Left renal cortex interstitium (tissue), 4 donors: ENCODE data around the gene TMEM235. TPM values are rescaled to one million over a fixed set of nuclear protein-coding genes. Genes with fewer than 3 reads are reported as not detected.

Experiments used
- DNase-seq, 4 donors: peaks; one replicate each; pipeline ENCODE4 v3.0.0-alpha.2; 2013; ENCODE audit warnings: low read depth in 4 of 4, low spot score in 2 of 4, missing footprints in 1 of 4
- polyA plus RNA-seq, 4 donors: library from polyadenylated mRNA; unstranded; fragments of 120-200 nt; gene quantifications; one replicate each; pipeline ENCODE4 v1.2.1, GENCODE V29; 2013; ENCODE audit not compliant: insufficient read length in 4 of 4

Gene TMEM235
- not detected for polyA plus RNA-seq

DNA sequence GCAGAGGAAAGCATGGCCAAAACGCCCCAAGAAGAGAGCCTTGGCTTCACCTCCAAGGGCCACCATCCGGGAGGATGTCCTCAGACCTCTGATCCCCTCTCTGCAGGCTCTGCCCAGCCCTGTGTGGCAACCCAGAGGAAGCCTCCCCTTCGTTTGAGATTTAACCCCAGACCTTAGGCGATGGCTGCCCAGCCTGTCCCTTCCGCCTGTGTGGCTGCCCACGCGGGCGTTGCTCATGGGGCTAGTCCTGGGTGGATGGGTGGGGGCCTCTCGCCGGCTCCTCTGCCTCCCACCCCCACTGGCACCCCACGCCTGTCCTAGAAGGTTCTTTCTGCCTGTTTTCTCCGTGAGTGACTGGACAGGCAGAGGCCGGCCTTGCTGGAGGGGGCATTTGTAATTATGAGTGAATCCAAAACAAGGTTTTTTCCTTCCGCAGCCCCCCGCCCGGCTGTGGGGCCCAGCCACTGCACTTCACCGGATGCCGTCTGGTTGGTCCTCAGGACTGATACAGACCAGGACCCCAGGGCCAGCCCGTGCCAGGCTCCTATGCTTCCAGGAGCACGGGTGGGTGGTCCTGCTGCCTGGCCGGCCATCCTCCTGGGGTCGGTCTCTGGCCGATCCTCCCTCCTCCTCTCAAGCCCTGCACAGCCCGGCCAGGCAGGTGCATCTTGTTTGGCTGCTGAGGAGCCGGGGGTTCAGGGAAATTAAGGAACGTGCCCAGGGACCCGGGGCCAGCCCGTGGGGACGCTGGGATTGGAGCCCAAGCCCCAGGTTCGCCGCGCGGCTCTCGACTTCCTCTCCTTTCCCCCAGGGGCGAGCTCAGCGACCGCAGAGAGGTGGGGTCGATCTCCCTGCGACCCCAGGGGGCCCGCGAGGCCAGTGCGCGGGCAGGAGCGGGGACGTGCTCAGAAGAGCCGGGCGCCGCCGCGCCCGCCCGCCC lies at the start of gene TMEM235:
TMEM235 (plus strand) TSS at position 636 of the 940 bp plus-strand sequence. CDS start 393 bp downstream, outside the sequence.
- no peak for DNase-seq

DNA sequence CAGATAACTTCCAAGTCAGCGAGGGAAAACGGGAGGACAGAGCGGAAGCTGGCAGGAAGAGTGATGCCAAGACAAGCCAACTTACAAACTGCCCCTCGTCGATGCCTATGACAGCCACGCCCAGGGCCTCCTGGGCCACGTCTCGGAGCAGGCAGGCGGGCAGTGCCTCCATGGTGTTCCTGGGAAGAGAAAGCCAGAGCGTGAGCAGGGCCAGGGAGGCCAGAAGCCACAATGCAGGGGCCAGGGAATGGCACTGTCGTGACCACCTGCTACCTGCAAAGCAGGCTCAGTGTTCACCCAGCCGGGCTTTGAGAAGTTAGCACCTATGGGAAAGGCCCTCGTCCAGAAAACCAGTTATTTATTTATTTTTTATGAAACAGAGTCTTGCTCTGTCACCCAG lies 48.9 kb upstream of the TMEM235 start:
- no peak for DNase-seq

DNA sequence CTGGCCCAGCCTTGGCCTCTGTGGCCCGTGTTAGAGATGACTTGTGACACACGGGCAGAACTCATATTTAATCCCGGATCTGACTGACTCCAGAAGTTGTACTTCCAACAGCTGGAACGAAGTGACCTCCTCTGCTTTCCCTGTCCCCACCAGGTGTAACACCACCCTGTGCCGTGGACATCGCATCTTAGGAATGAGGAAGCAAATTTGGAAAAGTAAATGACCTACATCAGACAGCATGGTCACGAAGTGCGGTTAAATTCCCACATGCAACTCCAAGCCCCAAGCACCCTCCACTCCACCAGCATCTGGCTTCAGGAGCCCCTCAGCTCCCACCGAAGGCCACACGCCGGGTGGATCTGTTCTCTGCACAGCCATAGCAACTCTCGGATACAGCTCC lies 47.5 kb upstream of the TMEM235 start:
- no peak for DNase-seq

GRCh38 chr17:78184351-78184750 lies 47.1 kb upstream of the TMEM235 start:
- DNase-seq: no peak

DNA sequence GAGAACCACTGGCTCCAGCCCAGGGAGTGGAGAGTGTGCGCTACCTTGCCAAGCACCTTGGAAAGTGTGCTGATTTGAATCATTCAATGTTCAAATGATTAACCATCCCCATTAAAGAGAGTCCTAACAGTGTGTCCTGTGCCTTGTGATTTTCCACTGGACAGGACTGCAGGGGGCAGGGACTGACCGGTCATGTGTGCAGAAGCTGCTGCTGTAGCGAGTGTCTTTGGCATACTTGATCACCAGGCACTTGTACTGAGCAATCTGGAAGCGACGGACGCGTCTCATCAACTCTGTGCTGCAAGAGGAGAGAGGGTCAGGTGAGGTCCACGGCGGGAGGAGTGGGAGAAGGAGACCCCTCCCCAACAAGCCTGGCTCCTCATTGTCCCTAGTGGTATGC lies 46.6 kb upstream of the TMEM235 start:
- DNase-seq: no peak

DNA sequence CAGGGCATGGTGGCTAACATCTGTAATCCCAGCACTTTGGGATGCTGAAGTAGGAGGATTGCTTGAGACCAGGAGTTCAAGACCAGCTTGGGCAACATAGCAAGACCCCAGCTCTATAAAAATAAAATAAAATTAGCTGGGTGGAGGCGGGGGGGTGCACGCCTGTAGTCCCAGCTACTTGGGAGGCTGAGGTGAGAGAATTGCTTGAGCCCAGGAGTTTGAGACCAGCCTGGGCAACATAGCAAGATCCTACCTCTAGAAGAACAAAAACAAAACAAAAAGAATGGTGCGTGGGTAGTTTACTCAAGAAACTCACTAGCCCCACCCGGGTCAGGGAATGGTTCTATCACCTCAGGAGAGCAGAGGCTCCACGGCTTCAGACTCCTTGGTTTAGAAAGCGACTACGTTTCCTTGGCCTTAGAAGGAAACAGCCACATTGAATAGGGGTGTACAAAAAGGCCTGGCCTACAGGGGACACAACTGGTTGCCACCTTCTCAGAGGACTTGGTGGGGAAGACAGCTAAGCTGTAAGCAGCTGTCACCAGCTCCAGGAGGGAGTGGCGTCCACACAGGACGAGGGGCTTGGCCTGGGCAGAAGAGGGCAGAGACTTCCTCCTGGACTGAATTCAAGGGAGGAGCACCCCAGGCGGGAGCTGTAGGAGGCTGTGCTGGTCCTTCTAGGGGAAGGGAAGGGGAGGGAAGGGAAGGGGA lies 45.3 kb upstream of the TMEM235 start:
- no peak for DNase-seq

DNA sequence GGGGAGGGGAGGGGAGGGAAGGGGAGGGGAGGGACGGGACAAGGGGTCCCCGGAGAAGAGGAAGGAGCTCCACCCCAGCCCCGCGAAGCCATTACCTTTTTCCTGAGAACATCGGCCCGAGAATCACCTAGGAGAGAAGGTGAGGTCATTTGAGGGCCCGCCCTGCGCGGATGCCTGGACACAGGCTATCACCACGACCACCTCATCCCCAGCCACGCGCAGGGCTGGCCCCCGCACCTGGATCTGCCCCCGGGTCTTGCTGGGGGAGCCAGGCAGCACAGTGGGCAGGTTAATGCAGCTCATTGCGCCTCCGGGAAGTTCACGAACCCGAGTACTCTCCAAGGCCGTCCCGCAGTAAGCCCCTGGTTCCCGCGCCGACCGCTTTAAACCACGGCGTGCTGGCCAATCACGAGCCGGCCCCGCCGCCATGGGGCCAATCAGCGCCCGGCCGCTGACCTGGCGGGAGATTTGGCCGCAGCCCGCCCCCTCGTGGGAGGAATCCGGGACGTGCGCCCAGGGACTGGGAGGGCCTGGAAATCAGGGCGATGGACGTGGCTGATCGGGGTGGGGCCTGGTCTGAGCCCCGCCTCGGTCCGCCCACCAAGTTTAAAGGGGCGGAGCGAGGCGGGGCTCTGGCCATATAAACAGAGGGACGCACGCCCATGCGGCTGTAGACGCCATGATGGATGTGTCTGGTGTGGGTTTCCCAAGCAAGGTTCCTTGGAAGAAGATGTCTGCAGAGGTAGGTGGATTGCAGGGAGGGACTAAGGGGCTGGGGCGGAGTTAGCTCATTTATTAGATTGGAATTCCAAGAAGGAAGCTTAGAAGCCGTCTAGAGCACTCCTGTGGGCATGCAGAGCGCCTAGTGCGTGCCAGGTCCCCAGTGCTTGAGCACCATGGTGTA lies 44.5 kb upstream of the TMEM235 start, which contains the start of the genes AFMID and TK1:
AFMID (plus strand) TSS at position 671 of the 904 bp plus-strand sequence; CDS start at position 680, 9 bp downstream.
TK1 (minus strand) TSS at position 361 of the 904 bp plus-strand sequence; CDS start at position 303, 58 bp downstream.
- peak; percentile 80 to 94 (median 91) for DNase-seq

DNA sequence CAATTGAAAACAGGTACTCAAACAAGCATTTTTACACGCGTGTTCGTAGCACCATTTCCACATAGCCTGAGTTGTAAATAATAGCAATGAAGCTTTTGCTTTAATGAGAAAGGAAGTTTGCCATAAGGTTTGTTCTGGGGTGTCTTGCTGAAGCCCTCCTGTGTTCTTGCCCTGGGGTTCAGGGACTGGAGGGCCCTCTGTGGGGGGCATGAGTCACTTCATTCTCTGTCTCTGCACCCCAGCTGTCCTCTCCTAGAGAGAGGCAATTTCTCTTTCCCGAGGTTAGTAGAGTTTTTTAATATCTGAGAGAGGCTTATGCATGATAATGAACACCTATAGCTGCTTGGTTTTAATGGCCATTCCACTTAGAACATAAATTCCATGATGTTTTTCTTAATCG lies 34.7 kb upstream of the TMEM235 start:
- DNase-seq: no peak

DNA sequence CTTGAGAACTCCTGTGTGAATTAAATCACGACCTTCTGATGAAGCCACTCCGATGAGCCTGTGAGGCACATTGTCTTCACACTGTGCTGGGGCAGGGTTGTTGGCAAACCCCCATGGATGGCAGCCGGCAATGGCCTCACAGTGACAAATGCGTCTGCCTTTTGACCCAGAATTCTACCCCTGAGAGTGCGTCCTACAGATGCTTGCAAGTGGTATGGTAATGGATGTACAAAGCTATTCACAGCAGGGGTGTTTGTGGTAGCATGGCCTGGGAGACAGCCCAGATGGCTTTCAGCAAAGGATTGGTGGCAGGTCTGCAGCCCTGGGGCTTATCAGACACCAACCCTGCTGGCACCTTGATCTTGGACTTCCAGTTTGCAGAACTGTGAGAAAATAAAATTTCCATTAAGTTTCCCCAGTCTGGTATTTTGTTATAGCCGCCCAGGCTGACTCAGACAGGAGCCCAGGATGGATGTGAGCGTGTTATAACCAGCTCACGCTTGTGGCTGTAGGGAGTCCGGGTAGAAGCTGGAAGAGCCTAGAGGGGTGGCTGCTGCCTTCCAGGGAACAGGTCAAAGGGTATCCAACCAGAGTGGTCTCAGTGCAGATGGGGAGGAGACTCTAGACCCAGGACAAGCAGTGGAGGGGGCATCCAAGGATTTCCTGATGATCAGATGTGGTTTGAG lies 34.1 kb upstream of the TMEM235 start:
- DNase-seq: no peak

DNA sequence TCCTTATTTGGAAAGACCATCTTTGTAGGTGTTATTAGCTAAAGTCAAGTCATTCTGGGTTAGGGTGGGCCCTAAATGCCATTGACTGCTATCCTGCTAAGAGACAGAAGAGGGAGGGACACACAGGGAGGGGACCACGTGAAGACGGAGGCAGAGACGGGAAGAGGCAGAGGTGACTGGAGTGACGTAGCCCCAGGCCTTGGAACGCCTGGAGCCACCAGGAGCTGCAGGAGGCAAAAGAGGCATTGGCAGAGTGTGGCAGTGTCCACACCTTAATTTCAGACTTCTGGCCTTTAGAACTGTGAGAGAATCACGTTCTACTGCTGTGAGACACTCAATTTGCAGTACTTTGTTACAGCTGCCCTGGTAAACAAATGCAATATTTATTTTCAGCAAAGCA lies 31.0 kb upstream of the TMEM235 start:
- no peak for DNase-seq

DNA sequence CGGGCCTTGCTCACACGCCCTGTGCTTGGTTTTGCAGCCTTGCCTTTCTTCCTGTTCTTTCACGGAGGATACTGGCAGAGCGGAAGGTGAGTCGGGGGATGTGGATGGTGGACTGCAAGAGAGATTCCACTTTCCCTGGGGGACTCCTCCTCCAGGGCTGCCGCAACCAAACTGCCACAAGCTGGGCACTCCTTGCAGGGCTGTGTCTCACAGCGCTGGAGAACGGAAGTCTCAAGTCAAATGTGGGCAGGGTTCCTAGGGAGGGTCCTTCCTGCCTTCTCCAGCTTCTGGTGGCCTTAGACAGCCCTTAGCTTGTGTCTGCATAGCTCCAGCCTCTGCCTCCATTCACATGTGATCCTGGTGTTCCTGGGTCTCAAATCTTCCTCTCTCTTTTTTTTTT lies 28.8 kb upstream of the TMEM235 start:
- no peak for DNase-seq

DNA sequence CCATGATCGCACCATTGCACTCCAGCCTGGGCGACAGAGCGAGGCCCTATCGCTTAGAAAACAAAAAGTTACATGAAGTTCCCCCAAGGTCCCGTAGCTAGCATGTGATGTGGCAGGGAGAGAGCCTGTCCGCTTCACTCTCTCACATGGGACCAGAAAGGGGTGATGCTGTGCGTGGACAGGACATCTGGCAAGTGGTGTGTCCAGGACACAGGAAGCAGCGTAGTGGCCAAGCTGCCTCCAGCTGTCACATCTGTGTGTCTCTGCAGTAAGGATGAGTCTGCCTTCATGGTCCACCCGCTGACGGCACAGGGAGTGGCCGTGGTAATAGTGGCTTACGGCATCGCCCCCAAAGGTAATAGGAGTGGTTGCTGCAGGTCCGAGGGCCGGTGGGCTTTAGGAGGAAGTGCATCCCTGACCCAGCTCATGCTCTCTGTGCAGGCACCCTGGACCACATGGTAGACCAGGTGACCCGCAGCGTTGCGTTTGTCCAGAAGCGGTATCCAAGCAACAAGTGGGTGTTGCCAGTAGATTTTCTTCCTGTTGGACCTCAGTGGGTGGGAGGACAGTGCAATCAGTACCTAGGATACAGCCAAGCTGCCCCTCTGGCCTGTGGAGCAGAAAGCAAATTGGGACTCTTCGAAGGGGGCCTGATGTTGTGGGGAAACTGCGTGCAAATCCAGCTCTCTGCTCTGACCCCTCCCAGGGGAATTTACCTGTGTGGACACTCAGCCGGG lies 26.9 kb upstream of the TMEM235 start:
- no peak for DNase-seq

DNA sequence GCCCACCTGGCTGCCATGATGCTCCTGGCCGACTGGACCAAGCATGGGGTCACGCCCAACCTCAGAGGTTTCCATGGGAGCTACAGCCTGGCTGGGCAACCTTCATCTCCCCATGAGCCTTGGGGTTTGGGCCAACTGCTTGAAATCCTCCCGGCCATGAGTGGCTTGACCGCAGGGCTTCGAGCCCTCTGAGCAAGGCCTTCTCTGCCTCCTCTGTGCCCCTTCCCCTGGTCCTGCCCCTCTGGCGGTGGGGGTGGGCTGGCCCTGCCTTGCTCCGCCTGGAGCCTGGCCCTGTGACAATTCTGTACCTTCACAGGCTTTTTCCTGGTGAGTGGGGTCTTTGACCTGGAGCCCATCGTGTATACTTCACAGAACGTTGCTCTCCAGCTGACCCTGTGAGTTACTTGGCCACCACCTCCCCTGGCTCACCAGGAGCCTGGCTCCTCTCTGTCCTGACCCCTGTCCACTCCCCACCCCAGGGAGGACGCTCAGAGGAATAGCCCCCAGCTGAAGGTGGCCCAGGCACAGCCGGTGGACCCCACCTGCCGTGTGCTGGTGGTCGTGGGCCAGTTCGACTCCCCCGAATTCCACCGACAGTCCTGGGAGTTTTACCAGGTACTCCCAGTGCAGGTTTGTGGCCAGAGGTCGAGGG lies 26.2 kb upstream of the TMEM235 start:
- DNase-seq: no peak

GRCh38 chr17:78206298-78206697 lies 25.1 kb upstream of the TMEM235 start:
- DNase-seq: no peak

GRCh38 chr17:78208486-78208885 lies 22.9 kb upstream of the TMEM235 start:
- DNase-seq: no peak

GRCh38 chr17:78210111-78210510 lies 21.3 kb upstream of the TMEM235 start:
- no peak for DNase-seq

DNA sequence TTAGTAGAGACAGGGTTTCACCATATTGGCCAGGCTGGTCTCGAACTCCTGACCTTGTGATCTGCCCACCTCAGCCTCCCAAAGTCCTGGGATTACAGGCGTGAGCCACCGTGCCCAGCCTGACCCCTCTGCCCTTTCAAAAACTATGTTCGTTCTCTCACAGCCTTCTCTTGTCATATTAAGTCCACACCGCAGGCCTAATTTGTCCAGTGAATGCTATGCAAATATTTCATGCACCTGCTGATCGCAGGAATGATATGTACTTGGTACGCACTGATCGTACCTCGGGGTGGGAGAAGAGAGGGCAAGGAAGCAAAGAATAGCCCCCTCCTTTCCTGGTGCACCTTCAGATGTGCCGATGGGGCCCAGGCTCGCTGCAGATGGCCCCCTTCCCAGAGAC lies 20.4 kb upstream of the TMEM235 start:
- no peak for DNase-seq

GRCh38 chr17:78214016-78214705 lies 17.3 kb upstream of the TMEM235 start, which contains the start of gene BIRC5:
Gene BIRC5, plus strand, starts transcription at chr17:78214253. Its CDS starts 64 bp downstream, at chr17:78214317.
- peak in 3 of 4 donors; percentile 59 to 76 (median 62) for DNase-seq
